Dedifferentiated amniotic fluid mesenchymal stem cell (primary cell): ENCODE results near the gene CYP8B1.

Experiments
- DNase-seq: peaks from one replicate; pipeline ENCODE4 v3.0.0-alpha.2; 2016; ENCODE audit errors: extremely low spot score

The CYP8B1 gene

DNA sequence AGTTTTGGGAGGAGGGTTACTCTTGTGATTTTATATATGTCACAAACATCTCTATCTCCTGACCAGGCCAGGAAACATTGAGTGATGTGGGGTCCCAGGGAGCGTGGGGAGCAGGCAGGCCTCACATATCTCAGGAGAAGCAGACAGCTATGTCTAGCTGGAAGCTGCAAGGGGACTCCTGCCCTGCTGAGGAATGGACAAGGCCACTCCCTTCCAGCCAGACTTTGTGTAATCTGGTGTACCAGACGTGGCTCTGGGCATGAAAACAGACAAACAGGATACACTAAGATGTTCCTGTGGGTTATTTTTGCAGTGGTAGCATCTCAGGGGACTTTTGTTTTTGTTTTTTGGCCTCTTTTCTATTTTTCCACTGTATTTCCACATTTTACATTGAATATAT lies 23.2 kb downstream of the CYP8B1 start:
- no peak for DNase-seq

DNA sequence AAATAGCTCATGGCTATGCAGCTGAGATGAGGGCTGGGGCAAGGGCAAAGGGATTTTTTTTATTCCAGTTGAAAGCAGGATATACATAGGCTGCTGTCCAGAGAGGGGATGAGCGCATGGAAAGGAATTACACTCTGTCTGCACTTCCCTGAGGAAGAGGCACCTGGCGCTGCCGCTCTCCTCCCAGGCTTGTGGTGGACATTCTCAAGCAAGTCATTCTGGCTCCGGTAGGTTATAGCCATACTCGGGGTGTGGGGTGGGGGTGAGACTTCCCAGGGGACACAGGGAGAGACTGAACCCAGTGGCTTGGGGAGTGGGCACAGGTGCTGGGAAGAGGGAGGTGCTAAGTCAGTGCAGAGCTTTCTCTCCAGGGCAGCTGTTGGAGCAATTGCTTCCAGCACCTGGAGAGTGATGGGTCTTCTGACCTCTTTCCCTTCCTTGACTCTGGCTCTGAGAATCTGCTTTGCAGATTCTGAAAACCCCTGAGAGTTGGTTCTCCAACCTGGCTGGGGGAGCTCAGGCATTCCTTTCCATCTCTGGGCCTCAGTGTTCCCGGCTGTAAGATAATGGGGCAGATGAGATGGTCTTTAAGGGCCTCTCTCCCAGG lies 24.3 kb downstream of the CYP8B1 start:
- DNase-seq = no peak

DNA sequence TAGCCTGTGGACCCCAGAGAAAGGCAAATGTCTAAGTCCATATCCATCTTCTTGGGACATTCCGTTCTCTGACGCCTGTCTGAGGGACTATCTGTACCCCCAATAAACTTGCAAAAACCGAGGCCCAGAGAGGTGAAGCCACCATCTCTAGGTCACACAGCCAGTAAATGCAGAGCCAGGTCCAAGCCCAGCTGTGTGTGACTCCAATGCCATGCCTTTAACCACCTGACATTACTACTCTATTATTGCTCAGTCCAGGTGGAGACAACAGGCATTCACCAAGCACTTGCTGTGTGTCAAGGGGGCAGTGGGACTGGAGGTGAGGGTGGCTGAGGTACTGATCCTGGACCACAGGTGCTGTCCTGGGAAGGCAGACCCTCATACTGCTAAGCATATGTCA lies 25.4 kb downstream of the CYP8B1 start:
- DNase-seq = no peak

DNA sequence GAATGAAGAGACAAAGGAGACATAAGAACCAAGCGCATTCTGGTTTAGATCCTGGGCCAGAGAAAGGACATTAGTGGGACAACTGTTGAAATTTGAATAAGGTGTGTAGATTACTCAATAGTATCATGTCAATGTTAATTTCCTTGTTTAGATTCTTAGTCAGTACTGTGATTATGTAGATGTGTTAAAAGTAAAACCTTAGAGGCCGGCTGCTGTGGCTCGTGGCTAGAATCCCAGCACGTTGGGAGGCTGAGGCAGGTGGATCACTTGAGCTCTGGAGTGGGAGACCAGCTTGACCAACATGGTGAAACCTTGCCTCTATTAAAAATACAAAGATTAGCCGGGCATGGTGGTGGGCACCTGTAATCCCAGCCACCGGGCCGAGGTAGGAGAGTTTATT lies 26.7 kb downstream of the CYP8B1 start:
- no peak for DNase-seq

DNA sequence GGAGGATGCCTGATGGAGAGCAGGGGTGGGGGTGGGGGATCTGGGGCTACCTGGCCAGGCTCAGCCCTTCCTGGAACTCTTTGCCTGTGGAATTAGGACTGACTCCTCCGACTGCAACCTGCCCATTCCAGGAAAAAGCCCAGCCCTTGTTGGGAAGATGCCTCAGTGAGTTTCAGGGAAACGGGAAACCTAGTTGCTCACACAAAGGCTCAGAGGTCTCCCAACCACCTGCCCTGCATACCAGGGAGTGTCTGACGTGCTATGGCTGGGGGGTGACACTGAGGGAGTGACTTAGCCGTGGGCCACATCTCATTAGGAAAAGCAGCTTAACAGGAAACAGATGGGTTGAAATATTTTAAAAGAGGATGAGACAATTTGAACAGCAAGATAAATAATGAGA lies 27.9 kb downstream of the CYP8B1 start:
- DNase-seq = no peak

DNA sequence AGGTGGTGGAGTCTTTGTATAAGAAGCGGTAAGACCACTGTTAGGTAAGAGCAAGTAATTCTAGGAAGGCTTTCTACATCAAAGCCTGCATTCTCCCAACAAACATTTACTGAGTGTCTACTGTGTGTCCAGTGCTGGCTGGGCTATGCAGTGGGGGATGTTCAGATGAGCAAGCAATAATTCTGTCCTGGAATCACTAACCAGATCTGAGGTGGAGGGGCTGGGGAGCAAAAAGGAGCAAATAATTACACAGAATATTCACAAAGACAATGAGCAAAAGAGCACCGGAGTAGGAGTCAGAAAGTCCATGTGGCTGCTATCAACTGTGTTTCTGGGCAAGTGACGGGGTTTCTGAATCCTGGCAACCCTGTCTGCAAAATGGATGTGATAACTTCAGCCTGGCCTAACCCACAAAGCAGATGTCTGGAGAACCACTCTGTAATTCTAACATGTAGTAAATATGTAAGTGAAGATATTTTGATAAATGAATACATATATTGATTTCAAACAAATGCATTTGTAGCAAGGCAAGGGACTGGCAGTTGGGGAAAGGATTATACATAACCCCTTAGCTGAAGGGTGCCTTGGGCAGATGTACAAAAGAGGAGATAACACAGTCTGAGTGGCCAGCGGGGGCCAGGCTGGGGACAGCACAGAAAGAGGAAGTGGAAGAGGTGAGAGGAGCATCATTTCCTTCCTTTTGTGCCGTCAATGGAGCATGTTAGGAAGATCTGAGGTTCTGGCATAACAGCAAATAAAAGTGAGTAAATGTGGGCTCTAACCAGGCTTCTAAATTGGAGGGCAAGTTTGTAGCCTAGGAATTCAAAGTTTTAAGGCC lies 28.8 kb downstream of the CYP8B1 start:
- no peak for DNase-seq

DNA sequence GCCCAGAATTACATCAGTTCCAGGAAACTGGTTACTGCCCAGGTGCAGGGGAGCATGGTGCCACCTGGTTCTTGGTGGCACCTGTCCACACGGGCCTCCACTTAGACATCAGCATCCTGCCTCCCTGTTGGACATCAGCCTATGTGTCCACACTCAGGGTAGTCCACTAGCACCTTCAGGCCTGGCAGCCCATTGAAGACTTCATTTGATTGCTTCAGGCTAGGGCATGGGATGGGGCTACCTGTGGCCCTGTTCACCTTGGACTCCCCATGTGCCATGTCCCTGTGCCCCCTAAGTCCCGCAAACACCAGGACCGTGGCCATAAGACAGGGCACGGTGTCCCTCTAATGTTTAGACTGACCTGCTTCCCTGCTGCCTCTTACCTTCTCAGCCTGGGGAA lies 30.9 kb downstream of the CYP8B1 start:
- no peak for DNase-seq

DNA sequence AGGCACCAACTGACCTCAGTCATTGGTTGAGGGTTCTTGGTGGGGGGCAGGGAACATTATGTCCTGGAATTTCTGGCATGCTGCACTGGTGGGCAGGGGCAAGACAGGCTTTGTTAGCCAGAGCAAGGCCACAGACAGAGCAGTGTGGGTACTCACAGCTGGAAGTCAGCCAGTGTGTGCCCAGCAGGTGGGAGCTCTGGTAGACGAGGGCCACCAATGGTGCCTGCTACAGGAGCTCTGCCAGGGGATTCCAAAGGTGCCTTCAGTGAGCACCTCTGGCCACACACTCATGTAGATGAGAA lies 31.3 kb downstream of the CYP8B1 start:
- no peak for DNase-seq

GRCh38 chr3:42843713-42844411 lies 31.8 kb downstream of the CYP8B1 start:
- DNase-seq = no peak

DNA sequence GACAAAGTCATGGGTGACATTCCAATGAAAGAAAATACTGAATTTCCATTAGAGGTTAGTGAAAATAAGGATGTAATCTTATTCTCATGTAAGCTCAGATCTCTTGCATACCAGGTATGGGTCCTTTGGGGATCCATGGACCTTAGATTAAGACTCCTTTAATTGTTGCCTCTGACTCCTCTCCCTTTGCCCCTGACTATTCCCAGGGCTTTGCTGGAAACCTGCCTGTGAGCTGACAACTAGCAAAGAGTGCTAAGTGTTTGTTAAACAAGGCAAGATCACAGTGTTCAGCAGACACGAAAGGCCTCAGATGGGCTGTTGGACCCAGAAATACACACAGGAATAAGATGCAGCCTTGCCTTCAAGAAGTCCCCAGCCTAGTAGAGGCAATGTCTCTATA lies 34.3 kb downstream of the CYP8B1 start:
- no peak for DNase-seq

DNA sequence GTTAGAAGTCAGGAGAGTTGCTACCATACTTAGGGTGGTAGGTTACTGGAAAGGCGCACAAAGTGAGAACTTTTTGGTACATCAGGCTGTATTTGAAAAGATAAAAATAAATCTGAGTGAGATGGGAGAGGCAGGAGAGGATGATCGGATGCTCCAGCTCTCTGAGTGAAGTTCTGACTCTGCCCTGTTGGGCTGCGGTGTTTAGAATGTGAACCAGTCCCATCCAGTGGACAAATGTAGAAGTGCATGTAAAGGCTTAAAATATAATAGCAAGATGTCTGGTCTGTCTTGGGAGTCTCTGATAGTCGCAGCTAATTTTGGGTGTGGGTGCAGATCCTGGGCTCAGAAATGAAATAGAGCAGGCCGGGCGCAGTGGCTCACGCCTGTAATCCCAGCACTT lies 36.1 kb downstream of the CYP8B1 start:
- DNase-seq = peak; percentile 83

DNA sequence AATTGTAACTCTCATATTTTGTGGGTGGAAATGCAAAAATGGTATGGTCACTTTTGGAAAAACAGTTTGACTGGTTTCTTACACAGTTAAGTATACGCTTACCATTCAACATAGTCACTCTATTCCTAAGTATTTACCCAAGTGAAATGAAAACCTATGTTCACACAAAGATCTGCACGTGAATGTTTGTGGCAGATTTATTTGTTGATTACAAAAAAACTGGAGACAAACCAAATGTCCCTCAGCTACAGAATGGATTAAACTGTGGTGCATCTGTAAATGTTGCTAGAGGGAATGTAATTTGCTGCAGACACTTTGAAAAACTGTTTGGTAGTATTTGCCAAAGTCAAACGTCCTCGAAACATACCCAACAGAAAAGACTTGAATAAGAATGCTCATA lies 37.1 kb downstream of the CYP8B1 start:
- DNase-seq = no peak

DNA sequence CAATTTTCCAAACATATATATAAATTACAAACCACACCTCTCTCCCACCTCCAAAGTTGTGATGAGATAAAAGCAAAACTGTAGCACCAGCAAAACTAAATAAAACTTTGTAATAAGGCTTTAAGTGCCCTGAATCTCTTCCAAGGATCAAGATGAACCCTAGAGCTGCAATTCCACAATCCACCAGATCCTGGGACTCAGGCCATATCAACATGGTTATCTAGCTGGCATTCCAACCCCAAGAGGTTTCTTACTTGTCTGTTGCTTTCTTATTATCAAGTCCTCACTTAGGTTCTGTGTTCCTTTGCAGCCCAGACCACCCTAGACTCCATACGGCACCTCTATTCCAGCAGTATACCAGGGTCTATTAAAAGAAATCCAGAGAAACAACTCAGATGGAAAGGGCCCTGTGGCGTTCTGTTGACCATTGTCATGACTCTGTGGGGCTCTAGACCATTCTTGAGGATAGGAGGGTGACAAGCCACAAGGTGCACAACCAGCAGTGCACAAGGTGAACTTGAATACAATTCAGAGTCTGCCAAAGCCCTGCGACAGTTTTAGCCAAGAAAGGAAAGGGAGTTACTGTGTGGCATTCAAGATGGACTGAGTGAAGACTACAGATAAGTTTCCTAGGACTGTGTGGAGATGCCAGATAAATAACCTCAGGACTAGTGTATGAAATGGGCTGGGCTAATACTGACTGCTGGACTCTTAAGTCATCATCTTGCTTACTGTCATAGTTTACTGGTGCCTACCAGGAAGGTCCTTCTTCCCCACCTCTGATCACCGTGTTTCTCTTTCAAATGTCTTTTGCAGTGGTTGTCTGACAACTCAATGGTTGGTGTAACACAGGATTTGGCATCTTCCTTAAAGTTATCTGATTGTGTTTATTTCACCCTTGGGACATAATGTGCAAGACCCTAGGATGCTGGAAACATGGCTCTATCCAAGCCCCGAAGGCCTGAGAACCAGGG lies 39.2 kb downstream of the CYP8B1 start:
- DNase-seq = no peak

DNA sequence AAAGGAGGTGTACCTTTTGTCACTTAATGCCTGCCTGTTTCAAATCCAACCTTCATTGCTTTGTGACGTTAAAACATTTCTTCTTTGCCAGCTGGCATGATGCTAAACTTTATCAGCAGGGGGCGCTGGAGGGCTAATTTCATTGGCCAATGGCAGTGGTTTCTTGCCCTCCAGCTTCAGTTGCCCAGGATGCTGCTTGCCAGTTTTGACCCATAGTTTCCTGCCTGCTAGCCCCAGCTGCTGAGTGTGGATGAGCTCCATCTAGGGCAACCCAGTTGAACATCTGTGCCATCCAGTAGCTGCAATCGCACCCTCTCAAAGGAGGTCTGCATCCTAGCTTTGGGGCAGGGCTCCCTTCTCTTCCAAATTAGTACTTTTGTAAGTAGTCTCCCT lies 44.4 kb downstream of the CYP8B1 start:
- peak; percentile 23 for DNase-seq

GRCh38 chr3:42830437-42831320 lies 45.0 kb downstream of the CYP8B1 start:
- no peak for DNase-seq

- no peak for DNase-seq
Observed at GRCh38 chr3:42829628-42830436, 45.8 kb downstream of the CYP8B1 start.

- DNase-seq = no peak
Observed at GRCh38 chr3:42829083-42829627, 46.5 kb downstream of the CYP8B1 start.

GRCh38 chr3:42827654-42828053 lies 48.0 kb downstream of the CYP8B1 start:
- DNase-seq = no peak

- DNase-seq = no peak
Observed at GRCh38 chr3:42827023-42827422, 48.7 kb downstream of the CYP8B1 start.

GRCh38 chr3:42826141-42826540 lies 49.5 kb downstream of the CYP8B1 start:
- DNase-seq = no peak
